SU-DHL-6 (cell line): ENCODE measurements around the gene CCT2.

Experiments used
- H2AFZ ChIP-seq: fragments of 200-600 bp; sonication (generic); 2 replicates; pipeline ENCODE4 v1.6.1; 2014; ENCODE audit warnings: low read depth, mild to moderate bottlenecking, moderate library complexity, mixed read lengths, antibody characterized with exemption, low read length; ENCODE audit not compliant: severe bottlenecking
- H3F3A ChIP-seq: fragments of 200-600 bp; shearing (Covaris generic); 2 replicates; pipeline ENCODE4 v1.6.0; 2016; ENCODE audit warnings: antibody characterized with exemption, mild to moderate bottlenecking; ENCODE audit not compliant: insufficient read depth
- H3K27ac ChIP-seq: fragments of 200-600 bp; sonication (generic); 2 replicates; pipeline ENCODE4 v1.5.1; 2016; ENCODE audit warnings: low read depth, mild to moderate bottlenecking, low read length, moderate library complexity, mixed read lengths
- H3K27me3 ChIP-seq: fragments of 200-600 bp; sonication (generic), shearing (Covaris generic); 2 replicates; pipeline ENCODE4 v1.6.0; 2014; ENCODE audit warnings: mild to moderate bottlenecking, low read length
- H3K36me3 ChIP-seq: fragments of 200-600 bp; sonication (generic); 2 replicates; pipeline ENCODE4 v1.6.1; 2014; ENCODE audit warnings: mild to moderate bottlenecking, low read length, mixed read lengths
- H3K4me2 ChIP-seq: fragments of 300-600, 200-600 bp; shearing (Covaris generic), sonication (generic); 2 replicates; pipeline ENCODE4 v1.6.0; 2014; ENCODE audit warnings: low read length, low read depth, mild to moderate bottlenecking; ENCODE audit not compliant: poor library complexity, severe bottlenecking
- H3K4me3 ChIP-seq: fragments of 200-600 bp; sonication (generic); 2 replicates; pipeline ENCODE4 v1.5.1; 2014; ENCODE audit warnings: antibody characterized with exemption, low read length, mild to moderate bottlenecking, mixed read lengths; ENCODE audit not compliant: insufficient read depth, poor library complexity, severe bottlenecking
- H3K79me2 ChIP-seq: fragments of 200-600 bp; sonication (generic); 2 replicates; pipeline ENCODE4 v1.6.1; 2014; ENCODE audit warnings: mild to moderate bottlenecking, low read length, moderate library complexity; ENCODE audit not compliant: insufficient read depth
- H3K9ac ChIP-seq: fragments of 200-600 bp; sonication (generic); 2 replicates; pipeline ENCODE4 v1.7.0; 2014; ENCODE audit warnings: mild to moderate bottlenecking, low read length
- H3K9me2 ChIP-seq: fragments of 200-600 bp; sonication (generic); replicated peaks from 2 replicates; pipeline ENCODE4 v1.6.1; 2014; ENCODE audit warnings: low read length; ENCODE audit not compliant: insufficient read depth
- H3K9me3 ChIP-seq: fragments of 200-600 bp; sonication (generic); 2 replicates; pipeline ENCODE4 v1.6.1; 2014; ENCODE audit warnings: low read length, mixed read lengths; ENCODE audit not compliant: insufficient read depth
- H4K20me1 ChIP-seq: fragments of 200-600 bp; sonication (generic); 2 replicates; pipeline ENCODE4 v1.6.1; 2014; ENCODE audit warnings: low read depth, mild to moderate bottlenecking, antibody characterized with exemption, low read length, moderate library complexity, mixed read lengths
- EZH2phosphoT487 ChIP-seq: fragments of 200-600 bp; sonication (generic), shearing (Covaris generic); conservative IDR thresholded peaks from 2 replicates; pipeline ENCODE4 v1.6.1; 2018; ENCODE audit warnings: mild to moderate bottlenecking, antibody characterized with exemption, low read length, moderate library complexity, mixed read lengths
- TF ChIP-seq, protein P1 (sequence below): fragments of 200-600 bp; sonication (generic); IDR thresholded peaks from one replicate; pipeline ENCODE4 v1.5.1; 2017; ENCODE audit warnings: antibody characterized with exemption, mild to moderate bottlenecking, low read length, moderate library complexity; ENCODE audit not compliant: insufficient read depth, poor library complexity, severe bottlenecking

CCT2 gene

DNA sequence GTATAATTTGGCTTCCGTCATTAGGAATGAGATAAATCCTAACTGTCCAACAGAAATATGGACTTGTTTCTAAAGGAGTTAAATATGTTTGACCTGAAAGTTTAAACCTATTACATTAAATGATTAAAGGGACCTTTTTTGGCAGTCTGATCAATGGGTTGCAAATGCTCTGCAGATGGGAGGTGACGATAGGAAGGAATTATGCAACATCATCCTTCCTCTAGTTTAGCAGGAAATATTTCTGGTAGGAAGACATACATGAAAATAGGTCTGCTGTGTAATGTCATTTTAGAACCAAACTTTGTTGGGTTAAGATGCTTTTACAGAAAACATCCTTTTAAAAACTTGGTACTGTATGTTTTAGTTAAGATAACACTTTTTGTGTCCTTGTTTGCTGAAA lies 22.9 kb downstream of the CCT2 start:
- TF ChIP-seq, protein P1, sequence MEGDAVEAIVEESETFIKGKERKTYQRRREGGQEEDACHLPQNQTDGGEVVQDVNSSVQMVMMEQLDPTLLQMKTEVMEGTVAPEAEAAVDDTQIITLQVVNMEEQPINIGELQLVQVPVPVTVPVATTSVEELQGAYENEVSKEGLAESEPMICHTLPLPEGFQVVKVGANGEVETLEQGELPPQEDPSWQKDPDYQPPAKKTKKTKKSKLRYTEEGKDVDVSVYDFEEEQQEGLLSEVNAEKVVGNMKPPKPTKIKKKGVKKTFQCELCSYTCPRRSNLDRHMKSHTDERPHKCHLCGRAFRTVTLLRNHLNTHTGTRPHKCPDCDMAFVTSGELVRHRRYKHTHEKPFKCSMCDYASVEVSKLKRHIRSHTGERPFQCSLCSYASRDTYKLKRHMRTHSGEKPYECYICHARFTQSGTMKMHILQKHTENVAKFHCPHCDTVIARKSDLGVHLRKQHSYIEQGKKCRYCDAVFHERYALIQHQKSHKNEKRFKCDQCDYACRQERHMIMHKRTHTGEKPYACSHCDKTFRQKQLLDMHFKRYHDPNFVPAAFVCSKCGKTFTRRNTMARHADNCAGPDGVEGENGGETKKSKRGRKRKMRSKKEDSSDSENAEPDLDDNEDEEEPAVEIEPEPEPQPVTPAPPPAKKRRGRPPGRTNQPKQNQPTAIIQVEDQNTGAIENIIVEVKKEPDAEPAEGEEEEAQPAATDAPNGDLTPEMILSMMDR: no peak
- no peak for TF ChIP-seq EZH2phosphoT487
- H3K27ac ChIP-seq: no peak overlapping the region

DNA sequence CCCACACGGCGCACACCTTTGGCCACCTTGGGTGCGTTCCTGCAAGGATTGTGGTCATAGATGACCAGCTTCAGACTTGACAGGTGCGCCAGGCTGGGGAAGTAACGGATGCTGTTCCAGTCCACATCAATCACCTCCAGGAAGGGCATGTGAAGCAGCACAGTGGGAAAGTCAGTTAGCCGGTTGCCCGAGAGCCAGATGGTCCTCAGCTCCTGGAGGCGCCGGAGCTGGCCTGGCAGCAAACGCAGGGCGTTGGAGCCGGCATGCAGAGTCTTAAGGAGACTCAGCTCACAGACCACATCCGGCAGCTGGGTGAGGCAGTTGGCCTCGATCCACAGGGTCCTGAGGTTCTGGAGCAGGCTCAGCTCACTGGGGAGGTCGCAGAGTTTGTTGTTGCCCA lies 24.9 kb downstream of the CCT2 start:
- no peaks in the 10 kb centered on the region for H3K36me3 ChIP-seq
- H3K27me3 ChIP-seq: no peaks in the 10 kb centered on the region
- H3F3A ChIP-seq: 0 out of 2 replicates have a peak, but pooled peaks cover under 1% of the 10 kb centered on the region
- TF ChIP-seq EZH2phosphoT487: no peak
- TF ChIP-seq, protein P1: no peak
- H3K4me3 ChIP-seq: no peak overlapping the region
- no peak overlapping the region for H3K9ac ChIP-seq
- no peak overlapping the region for H3K4me2 ChIP-seq
- no peak overlapping the region for H3K27ac ChIP-seq
- H3K9me3 ChIP-seq: no peaks in the 10 kb centered on the region
- H4K20me1 ChIP-seq: no peaks in the 10 kb centered on the region
- no peaks in the 10 kb centered on the region for H3K9me2 ChIP-seq
- H3K79me2 ChIP-seq: no peaks in the 10 kb centered on the region
- H2AFZ ChIP-seq: no peak overlapping the region

More for the DNA sequence above, 22.9 kb downstream of the CCT2 start:
- Histone ChIP-seq H2AFZ (no peak overlapping the region), H3K9ac (no peak overlapping the region), H3F3A (0 out of 2 replicates have a peak, but pooled peaks cover 5% of the 10 kb centered on the region), H3K9me3 (no peaks in the 10 kb centered on the region), H3K9me2 (no peaks in the 10 kb centered on the region), H3K4me2 (no peak overlapping the region), H3K4me3 (no peak overlapping the region), H3K79me2 (no peaks in the 10 kb centered on the region), H3K36me3 (peaks cover 5% of the 10 kb centered on the region; the same call in 1 of the 2 replicates), H4K20me1 (no peaks in the 10 kb centered on the region), H3K27me3 (no peaks in the 10 kb centered on the region)

DNA sequence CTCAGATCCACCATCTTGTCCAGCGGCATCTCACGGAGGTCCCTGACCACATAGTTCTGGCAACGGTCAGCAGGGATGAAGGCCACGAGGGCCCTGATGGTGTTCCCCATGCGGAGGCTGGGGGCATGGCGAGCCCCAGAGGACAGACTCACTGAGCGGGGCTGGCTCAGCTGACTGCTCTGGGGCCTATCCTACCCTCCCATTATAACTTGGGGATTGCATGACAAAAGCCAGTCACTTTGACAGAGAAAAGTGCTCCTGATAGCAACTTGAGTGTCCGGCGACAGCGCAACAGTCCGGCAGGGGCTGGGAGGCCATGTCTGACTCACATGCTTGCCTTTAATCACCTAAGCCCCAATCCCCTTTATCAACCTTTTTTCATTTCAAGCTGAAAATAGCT lies 25.5 kb downstream of the CCT2 start, which contains the start of gene LRRC10:
Gene LRRC10 (minus strand): TSS at position 179 of the 400 bp plus-strand sequence. CDS start 69 bp downstream, at position 110.
- no peaks in the 10 kb centered on the region for H4K20me1 ChIP-seq
- no peaks in the 10 kb centered on the region for H3K79me2 ChIP-seq
- no peak within 1 kb of the TSS for H3K4me3 ChIP-seq
- H3K27ac ChIP-seq: no peak within 1 kb of the TSS
- no peak within 1 kb of the TSS for H2AFZ ChIP-seq
- no peak within 1 kb of the TSS for H3K4me2 ChIP-seq
- no peak within 1 kb of the TSS for H3K9ac ChIP-seq
- H3K36me3 ChIP-seq: no peaks in the 10 kb centered on the region
- no peaks in the 10 kb centered on the region for H3K27me3 ChIP-seq
- no peaks in the 10 kb centered on the region for H3K9me2 ChIP-seq
- TF ChIP-seq EZH2phosphoT487: no peak
- TF ChIP-seq, protein P1: no peak
- no peaks in the 10 kb centered on the region for H3F3A ChIP-seq
- H3K9me3 ChIP-seq: no peaks in the 10 kb centered on the region
